NCI-H748 (cell line): ENCODE results near the gene C19orf67.

ENCODE experiments used
- DNase-seq: peaks from one replicate; lab custom pipeline; 2025; ENCODE audit not compliant: unreplicated experiment; lab: John Stamatoyannopoulos, UW

Gene C19orf67

DNA sequence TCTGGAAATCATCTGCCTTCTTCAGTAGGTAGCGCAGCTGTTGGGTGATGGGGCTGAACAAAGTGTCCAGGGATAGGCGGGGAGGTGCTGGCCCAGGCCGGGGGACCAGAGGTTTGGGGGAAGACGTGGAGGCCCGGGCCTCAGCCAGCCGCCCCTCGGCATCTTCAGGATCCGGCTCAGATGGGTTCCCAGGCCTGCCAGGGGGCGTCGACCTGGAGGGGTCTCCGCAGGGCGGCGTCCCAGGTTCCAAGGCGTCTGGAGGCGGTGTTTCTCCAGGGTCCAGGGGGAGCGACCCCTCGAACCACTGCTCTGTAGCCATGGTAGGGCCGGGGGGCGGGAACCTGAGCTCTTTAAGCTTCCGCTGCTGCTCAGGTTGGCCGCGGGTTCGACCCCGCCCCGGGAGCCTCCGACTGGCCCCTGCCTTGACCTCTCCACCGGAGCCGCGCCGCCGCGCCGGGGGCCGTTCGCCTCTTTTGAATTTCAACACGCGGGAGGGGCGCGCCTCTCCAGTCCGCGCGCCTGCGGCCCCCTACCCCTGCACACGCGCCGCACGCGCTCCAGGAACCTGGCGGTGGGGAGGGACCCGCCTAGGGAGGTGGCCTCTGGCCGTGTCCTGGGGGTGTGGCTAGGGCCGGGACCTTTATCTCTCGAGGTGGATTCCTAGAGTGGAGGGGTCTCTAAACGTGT is at the start of gene C19orf67:
Gene C19orf67 (minus strand): TSS at position 475 of the 687 bp plus-strand sequence. CDS start 156 bp downstream, at position 319.
- no peak for DNase-seq

- DNase-seq: no peak
Measured at GRCh38 chr19:14135355-14135754, 49.8 kb upstream of the C19orf67 start.

DNA sequence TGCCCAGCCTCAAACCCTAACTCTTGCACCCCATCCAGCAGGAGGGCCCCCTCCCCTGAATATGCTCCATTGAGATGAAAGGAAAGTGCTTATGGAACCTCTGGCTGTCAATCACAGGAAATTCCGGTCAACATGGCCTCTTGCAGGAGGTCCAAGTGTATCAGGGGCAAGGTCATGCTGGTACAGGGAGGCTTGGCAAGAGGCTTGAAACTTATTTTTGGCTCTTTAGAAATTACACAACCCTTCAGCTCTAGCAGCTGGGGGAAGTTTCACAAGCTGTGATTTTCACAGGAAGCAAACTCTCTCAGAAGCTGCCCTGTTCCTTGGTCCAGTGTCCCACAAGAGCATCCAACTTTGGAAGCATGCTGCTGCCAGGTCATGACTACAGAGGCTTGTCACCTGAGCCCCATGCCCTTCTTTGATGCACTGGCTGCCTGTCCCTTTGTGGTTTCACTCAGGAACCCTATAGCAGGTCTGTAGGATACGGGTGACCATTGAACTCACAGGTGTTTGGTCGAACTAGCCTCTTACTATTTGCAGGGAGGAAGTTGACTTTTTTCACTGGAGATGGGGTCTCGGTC is 42.4 kb upstream of the C19orf67 start:
- no peak for DNase-seq

- no peak for DNase-seq
Measured at GRCh38 chr19:14127176-14127575, 41.6 kb upstream of the C19orf67 start.

DNA sequence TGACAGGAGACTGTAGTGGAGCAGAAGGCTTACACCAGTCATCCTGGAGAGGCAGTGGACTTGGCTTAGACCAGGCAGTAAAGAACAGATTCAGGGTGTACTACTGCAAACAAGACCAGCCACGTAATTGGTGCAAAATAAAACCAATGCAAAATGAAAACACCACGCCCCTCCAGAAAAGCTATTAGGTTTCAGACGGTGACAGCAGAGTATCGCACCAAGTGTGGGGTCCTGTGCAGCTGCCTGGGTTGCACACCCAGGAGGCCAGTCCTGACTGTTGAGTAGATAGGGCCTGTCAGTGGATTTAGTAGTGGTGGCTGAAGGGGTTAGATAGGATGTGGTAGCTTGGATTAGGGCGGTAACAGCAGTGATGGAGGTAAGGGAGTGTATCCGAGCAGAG is 37.3 kb upstream of the C19orf67 start:
- no peak for DNase-seq

- DNase-seq: no peak
Measured at GRCh38 chr19:14120497-14120780, 34.9 kb upstream of the C19orf67 start.

GRCh38 chr19:14119644-14120496 is 34.3 kb upstream of the C19orf67 start:
- no peak for DNase-seq

- no peak for DNase-seq
Measured at GRCh38 chr19:14119146-14119545, 33.6 kb upstream of the C19orf67 start.

DNA sequence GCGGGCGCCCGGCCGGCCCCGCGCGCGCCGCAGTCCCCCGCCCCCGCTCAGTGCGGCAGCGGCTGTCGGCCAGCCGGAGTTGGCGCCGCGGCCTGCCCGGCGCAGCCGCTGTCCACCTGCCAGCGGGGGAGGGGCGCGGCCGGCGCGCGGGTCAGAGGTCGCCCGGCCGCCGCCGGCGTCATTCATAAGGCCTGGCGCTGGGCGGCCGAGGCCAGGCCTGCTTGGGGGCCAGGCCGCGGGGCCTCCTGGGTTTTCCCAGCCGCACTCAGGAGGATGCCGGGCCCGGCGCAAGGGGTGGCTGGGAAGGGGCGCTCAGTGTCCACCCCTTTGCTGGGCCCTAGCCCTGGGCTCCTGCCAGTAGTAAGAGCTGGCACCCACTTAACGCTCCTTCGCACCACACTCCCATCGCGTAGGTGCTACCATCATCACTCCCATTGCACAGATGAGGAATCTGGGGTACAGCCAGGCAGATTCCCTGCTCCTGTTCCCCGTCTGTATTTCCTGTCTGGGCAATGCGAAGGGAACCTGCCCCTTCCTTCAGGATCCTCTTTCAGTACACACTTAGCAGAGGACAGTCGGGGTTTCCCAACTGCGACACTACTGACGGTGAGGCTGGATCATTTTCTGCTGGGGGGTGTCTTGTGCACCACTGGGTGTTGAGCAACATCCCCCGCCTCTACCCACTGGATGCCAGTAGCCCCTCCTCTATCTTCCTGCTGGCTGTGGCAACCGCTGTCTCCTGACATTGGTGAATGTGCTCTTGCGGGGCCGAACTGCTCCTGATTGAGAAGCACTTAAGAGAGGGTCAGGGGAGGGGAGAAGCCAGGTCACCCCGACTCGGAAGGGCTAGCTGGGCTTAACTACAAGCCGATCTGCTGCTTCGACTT is 32.8 kb upstream of the C19orf67 start:
- no peak for DNase-seq

GRCh38 chr19:14117668-14118164 is 32.1 kb upstream of the C19orf67 start, which contains the start of gene PRKACA:
Gene PRKACA, minus strand, starts transcription at chr19:14117762. Its CDS starts 215 bp downstream, at chr19:14117547.
- DNase-seq: peak; percentile 98

DNA sequence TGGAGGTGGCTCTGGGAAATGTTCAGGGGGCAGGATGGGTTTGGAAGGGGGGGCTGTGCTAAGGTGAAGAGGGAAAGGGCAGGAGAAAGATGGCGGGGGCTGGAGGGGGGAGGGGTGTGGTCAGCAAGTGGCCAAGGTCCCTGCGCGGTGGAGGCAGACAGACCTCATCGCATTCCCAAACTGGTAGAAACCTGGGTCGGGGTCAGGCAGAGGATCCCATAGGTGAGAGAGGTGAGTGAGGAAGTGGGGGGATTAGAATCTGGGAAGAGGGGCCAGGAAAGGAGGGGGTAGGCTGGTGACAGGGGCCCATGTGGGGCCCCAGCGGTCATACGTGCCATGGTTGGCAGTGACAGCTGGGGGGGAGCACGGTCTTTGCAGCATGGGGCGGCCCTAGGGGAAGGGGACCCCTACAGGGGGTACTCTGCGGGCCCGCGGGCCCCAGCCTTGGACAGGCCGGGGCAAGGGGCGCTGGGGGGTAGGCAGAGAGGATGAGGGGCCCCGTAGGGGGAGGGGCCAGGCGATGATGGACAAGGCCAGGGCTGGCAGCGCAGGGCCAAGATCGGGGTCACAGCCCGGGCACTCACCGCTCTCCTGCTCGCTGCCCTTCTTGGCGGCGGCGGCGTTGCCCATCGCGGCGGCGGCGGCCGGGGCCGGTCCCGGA is 31.5 kb upstream of the C19orf67 start:
- DNase-seq: no peak

DNA sequence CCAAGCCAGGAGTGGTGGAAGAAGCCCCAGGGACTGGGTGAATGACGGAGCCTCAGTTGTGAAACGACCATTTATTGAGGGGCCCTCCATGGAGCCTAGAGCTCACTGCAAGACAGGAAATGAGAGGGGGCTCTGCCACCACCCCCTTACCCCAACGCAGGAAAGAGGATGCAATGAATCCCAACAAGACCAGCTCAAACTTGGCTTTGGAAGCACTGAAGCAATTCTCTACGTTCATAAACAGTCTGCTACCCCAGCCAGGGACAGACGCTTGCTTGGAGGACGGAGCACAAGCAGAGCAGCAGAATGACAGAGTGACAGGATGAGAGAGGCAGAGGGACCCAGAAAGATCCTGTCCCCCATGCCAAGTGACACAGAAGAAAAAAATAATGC is 30.9 kb upstream of the C19orf67 start:
- DNase-seq: no peak

DNA sequence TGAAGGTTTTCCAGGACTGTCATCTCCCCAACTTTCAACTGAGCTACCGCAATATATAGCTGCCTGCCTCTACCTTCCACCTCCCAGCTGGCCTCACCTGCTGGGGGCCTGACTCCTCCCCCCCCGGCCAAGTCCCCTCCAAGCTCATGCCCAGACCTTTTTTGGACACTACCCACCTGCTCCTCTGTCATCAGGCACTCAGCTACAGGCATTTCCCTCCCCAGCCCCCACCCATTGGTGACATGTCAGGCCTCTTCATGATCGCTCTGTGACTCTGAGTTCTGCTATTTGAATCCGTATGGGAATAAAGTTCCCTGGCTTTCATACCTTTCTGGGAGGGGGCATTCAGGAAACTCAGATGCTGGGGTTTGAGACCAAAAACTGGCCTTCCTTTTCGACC is 30.2 kb upstream of the C19orf67 start:
- DNase-seq: no peak

GRCh38 chr19:14114854-14115253 is 29.3 kb upstream of the C19orf67 start:
- peak; percentile 16 for DNase-seq

DNA sequence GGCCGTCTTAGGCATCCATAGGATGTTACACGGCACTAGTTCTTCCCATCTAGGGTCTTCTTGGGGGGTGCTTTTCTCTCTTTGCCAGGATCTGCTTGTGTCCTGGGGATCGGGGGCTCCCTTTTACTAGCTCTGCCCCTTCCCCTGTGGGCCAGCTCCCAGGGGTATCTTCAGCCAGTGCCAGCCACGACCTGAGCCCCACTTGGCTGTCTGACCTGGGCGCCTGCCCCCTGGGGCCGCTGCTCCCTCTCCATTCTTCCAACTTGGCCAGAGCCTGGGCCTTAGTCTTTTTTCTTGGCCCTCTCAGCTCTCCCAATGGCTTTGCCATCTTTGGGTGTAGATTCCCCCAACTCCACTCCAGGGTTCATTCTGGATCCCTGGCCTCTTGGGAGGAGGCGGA is 28.9 kb upstream of the C19orf67 start:
- no peak for DNase-seq

- no peak for DNase-seq
Measured at GRCh38 chr19:14113762-14114414, 28.3 kb upstream of the C19orf67 start.

DNA sequence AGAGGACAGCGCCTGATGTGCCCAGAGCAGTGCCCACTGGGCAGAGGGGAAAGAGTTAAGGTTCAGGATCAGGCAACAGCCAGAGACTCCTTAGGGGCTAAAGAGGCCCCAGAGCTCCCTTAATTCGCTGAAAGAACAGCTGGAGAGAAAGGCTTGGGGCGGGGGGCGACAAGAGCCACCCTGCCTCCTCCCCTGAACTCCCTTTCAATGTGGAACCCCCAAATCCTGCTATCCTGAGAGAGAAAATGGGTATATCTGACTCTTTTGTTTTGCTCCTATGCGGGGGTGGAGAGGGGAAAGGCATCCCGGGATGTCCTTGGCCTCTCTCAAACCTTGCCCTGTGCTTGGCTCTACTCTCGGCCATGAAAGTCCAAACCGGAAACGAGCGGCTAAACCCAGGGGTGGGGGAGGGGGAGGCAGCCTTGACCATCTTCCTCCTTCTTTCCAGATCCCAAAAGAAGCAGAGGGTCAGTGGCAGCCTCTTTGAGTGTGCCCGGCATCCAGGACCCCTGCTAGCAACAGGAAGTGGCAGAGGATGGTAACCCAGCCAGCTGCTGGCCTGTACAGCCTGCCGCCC is 27.3 kb upstream of the C19orf67 start:
- no peak for DNase-seq

DNA sequence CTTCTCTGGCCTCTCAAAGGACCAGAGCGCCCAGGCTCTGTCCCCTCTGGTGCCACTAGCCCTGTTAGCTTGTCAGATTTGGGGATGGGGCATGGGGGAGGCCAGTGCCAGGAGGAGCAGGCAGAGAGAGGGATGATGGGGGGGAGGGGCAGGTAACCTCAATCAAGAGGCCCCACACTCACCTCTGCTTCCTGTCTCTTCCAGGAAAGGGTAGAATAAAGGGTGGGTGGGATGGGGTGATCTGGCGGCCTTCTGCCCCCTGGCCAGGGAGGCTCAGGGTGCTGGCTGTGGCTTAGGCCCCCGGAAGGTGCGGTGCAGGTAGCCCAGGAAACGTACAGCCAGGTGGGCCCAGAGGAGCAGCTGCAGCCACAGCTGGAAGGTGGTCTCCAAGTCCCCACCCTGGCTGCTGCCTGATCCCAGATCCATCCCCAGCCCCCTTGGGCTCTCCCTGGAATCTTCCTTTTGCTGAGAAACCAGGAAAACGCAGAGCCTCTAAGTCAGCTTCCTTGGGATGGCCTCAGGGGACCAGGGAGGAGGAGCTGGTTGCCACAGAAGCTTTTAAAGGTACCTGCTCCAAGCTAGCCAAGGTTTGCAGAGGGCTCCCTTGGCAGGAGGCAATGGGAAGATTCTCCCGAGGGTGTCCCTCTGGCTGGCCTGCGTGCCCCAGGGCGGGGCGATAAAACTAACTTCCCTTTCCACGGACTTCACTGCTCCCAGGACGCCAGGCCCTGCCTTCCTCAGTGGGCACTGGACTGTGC is 26.6 kb upstream of the C19orf67 start:
- DNase-seq: no peak

DNA sequence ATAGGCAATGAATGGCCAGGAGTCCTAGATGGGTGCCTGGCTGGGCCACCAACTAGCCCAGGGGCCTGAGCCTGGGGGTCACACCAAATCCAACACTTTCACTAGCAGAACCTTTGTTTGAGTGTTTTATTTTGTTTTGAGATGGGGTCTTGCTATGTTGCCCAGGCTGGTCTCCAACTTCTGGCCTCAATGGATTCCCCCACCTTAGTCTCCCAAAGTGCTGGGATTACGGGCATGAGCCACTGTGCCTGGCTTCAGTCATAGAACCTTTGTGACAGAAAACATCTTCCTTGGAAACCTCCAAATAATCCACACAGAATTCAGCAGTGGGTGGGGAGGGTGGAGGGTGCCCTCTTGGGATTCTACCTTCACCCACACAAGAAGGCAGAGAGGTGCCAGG is 25.9 kb upstream of the C19orf67 start:
- no peak for DNase-seq
